GM12864 (cell line): ENCODE measurements around the gene KIF26B.
"Not testable (repeated sequence)": the region's sequence is repeated elsewhere in the genome, so short reads cannot be mapped to it uniquely, and the experiment has no call there.

ENCODE experiments used
- DNase-seq: peaks from one replicate; pipeline ENCODE4 v3.0.0-alpha.2; 2011; ENCODE audit warnings: low read depth
- H3K4me3 ChIP-seq: 2 replicates; pipeline ENCODE4 v1.5.1; 2011; ENCODE audit warnings: mild to moderate bottlenecking, low read depth, low read length, control low read depth
- TF ChIP-seq, protein P1 (sequence below): IDR thresholded peaks from 2 replicates; pipeline ENCODE4 v1.5.1; 2011; ENCODE audit warnings: low read depth, mild to moderate bottlenecking, moderate library complexity, low read length, control low read depth, inconsistent platforms; ENCODE audit errors: missing control alignments

Gene KIF26B

DNA sequence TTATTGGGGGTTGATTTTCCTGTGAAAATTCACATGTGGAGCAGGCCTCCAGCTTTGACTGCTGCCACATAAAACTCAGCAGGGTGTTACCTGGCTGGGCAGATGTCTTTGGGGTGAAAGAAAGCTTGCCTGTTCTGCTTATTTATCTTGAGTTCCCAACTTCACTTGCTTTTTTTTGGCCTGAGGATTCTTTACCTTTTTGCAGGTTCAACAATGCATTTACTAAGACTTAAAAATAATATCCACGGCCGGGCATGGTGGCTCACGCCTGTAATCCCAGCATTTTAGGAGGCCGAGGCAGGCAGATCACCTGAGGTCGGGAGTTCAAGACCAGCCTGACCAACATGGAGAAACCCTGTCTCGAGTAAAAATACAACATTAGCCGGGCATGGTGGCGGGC, 509.1 kb downstream of the KIF26B start:
- H3K4me3 ChIP-seq: no peak overlapping the region
- TF ChIP-seq, protein P1, sequence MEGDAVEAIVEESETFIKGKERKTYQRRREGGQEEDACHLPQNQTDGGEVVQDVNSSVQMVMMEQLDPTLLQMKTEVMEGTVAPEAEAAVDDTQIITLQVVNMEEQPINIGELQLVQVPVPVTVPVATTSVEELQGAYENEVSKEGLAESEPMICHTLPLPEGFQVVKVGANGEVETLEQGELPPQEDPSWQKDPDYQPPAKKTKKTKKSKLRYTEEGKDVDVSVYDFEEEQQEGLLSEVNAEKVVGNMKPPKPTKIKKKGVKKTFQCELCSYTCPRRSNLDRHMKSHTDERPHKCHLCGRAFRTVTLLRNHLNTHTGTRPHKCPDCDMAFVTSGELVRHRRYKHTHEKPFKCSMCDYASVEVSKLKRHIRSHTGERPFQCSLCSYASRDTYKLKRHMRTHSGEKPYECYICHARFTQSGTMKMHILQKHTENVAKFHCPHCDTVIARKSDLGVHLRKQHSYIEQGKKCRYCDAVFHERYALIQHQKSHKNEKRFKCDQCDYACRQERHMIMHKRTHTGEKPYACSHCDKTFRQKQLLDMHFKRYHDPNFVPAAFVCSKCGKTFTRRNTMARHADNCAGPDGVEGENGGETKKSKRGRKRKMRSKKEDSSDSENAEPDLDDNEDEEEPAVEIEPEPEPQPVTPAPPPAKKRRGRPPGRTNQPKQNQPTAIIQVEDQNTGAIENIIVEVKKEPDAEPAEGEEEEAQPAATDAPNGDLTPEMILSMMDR: no peak
- DNase-seq: no peak

DNA sequence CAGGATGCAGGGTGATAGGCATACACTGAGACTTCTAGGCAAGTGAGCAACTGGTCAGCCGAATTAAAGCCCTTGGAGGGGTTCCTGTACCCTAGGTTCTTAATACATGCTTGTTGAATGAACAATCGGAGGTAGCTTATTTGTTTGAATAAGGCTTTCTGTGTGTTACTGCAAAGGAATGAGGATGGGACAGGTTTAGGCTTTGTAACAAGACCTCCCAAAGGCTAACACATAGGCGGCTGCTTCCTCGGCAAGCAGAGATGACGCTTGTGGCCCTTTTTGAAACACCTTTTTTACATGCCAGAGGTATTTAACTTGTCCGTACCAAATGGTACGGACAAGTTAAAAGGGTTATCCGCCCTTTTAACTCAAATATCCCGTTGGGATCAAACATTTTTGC, 511.6 kb downstream of the KIF26B start:
- TF ChIP-seq, protein P1: no peak
- no peak overlapping the region for H3K4me3 ChIP-seq
- no peak for DNase-seq

DNA sequence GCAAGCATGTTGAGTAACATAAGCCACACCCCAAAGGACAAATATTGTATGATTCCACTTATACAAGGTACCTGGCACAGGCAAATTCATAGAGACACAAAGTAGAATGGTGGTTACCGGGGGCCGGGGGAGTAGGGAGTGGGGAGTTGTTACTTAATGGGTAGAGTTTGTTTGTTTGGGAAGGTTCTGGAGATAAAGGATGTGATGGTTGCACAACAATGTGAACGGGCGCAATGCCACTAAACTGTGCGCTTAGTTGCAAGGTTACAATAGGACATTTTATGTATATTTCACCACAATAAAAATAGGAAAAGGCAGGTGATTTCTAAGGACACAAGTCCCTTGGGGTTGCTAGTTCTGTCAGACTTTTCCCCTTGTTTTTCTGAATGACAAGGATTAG, 516.6 kb downstream of the KIF26B start:
- DNase-seq: no peak
- no peak overlapping the region for H3K4me3 ChIP-seq
- TF ChIP-seq, protein P1: no peak

DNA sequence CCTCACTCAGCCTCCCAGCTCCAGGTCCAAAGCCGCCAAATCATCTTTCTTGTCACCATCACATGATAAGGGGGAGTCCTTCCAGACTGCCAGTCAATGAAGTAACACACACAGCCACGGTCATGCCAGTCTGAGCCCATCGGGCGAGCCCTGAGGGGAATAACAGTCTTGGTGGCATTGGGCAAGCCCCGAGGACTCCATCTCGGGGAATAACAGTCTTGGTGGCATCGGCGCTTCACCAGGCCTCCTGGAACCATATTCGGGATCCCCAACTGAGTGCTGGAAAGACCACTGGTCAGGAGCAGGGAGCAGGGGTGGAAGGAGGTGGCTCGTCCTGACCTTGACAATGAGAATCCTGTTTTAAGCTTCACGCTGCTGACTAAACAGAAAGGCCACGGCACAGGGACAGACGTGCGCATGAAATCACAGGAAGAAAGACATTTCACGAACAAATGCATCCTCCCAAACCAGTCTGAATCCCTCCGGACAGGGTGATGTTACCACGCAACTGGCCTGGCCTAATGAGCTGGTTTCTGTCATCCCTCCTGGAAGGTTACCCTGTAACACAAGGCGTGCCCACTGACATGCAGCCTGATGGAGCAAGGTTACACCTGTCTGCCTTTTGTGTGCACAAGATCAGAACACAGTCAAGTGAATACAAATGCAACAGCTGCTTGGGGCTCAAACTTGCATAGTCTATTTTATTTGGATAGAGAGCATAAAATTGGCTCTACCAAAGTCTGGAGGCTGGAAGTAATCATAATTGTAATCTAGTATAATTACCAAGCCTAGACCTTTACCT, 517.4 kb downstream of the KIF26B start:
- DNase-seq: no peak
- H3K4me3 ChIP-seq: no peak overlapping the region
- TF ChIP-seq, protein P1: no peak

DNA sequence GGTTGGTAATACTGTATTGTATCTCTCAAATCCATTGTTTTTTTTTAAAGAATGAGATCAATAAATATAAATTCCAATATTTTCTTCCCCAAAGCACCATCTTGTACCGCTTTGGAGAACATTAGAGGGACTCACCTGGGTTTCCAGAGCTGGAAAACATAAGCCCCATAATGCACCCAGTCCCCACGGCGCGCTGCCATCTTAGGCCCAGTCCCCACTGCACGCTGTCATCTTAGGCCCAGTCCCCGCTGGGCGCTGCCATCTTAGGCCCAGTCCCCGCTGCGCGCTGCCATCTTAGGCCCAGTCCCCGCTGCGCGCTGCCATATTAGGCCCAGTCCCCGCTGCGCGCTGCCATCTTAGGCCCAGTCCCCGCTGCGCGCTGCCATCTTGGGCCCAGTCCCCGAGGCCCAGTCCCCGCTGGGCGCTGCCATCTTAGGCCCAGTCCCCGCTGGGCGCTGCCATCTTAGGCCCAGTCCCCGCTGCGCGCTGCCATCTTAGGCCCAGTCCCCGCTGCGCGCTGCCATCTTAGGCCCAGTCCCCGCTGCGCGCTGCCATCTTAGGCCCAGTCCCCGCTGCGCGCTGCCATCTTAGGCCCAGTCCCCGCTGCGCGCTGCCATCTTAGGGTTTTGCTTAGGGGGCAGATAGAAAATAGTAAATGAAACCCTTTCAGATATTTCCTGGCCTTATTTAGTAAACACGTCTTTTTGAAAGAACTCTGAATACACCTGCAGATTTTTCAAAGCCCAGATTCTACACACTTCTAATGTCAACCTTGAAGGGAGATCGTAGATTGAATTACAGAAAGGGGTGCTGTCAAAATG, 518.3 kb downstream of the KIF26B start:
- not testable (repeated sequence) for DNase-seq, H3K4me3 ChIP-seq

DNA sequence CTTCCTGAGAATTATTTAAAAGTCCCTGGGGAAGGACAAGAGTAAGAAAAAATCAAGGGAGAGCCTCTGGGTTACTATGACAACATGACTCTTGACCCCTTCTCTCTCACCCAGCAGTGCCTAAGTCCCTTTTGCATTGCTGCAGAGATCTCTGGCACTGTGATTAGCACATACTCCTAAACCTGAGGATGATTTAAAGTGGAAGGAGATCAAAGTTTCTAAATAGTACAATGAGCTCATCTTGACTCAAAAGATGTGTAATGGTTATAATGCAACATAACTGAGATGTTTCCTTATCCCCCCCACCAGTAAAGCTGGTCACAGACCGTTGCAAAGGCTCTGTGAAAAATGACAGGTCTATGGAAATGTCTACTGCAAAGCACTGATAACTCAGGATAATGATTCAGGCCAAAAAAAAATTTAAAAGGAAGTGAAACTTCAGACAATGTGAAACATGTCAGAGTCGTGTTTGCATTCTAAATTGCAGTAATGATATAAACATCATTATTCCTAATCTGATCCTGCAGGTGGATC, 519.2 kb downstream of the KIF26B start:
- peak; percentile 5 for DNase-seq
- no peak overlapping the region for H3K4me3 ChIP-seq
- TF ChIP-seq, protein P1: no peak

DNA sequence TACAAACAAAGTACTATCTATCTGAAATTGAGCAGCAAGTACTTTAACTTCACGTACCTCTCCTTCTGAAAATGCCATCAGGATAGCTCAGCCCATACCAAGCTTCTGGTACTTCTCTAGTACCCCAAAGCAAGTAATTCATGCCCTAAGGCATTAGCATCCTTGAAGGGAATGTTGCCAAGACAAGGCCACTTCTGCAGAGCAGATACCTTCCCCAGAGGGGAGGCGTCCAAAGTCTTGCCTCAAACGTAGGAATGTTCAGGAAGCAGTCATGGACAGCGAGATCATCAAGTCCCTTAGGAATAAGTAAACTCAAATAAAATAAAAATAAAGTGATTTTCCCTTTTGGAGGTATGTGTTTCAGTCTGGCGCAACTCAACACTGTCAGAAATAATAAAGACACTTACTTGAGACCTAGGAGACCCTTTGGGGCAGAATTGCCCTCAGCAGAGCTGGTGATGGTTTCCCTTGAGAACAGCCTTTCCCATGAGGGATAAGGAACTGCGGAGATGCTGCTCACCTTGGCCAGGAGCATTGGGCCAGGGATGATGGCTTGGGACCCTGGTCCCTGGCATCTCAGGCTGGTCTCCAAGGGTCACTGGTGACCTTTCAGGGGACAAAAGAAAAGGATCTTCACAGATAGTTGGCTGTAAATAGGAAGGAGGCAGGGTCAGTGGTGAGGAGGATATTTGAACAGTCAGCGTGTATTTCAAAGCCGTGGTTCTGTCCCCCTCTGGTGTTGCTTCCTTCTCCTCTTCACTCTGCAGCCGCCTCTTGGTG, 522.9 kb downstream of the KIF26B start:
- TF ChIP-seq, protein P1: no peak
- no peak for DNase-seq
- no peak overlapping the region for H3K4me3 ChIP-seq
